GM23338 (cell line): Measurements from ENCODE around the gene DPF3. TPM values are rescaled to one million over a fixed set of nuclear protein-coding genes. Genes with fewer than 3 reads are reported as not detected.

Experiments used
- ATAC-seq: fragments of 200-7000 bp; cut with Tn5 transposase; 3 replicates; pipeline ENCODE4 v1.9.1; 2020
- DNase-seq: peaks from one replicate; pipeline ENCODE4 v3.0.0-alpha.2; 2015; ENCODE audit warnings: low spot score
- H2AFZ ChIP-seq: fragments of 200-600 bp; sonication (generic); 2 replicates; pipeline ENCODE4 v1.8.0; 2016; ENCODE audit warnings: antibody characterized with exemption, mild to moderate bottlenecking, moderate library complexity
- H3F3A ChIP-seq: fragments of 200-600 bp; sonication (generic); replicated peaks from 2 replicates; pipeline ENCODE4 v1.8.0; 2017; ENCODE audit warnings: antibody characterized with exemption, mixed run types, low read depth
- H3K27ac ChIP-seq: fragments of 200-600 bp; sonication (generic); 2 replicates; pipeline ENCODE4 v1.6.1; 2016; ENCODE audit warnings: low read depth
- H3K27me3 ChIP-seq: fragments of 200-600 bp; sonication (generic); 2 replicates; pipeline ENCODE4 v1.8.0; 2016; ENCODE audit warnings: mild to moderate bottlenecking, mixed run types, moderate library complexity; ENCODE audit not compliant: insufficient read depth
- H3K36me3 ChIP-seq: fragments of 200-600 bp; sonication (generic); 2 replicates; pipeline ENCODE4 v1.8.0; 2016; ENCODE audit warnings: mild to moderate bottlenecking; ENCODE audit not compliant: insufficient read depth
- H3K4me1 ChIP-seq: fragments of 200-600 bp; sonication (generic); 2 replicates; pipeline ENCODE4 v1.8.0; 2016; ENCODE audit warnings: mild to moderate bottlenecking, moderate library complexity; ENCODE audit not compliant: insufficient read depth
- H3K4me2 ChIP-seq: fragments of 200-600 bp; sonication (generic); 2 replicates; pipeline ENCODE4 v1.7.1; 2017; ENCODE audit warnings: mixed run types
- H3K4me3 ChIP-seq: fragments of 200-600 bp; sonication (generic); 2 replicates; pipeline ENCODE4 v1.6.1; 2016; ENCODE audit warnings: mixed run types
- H3K79me2 ChIP-seq: fragments of 200-600 bp; sonication (generic); replicated peaks from 2 replicates; pipeline ENCODE4 v1.8.0; 2017; ENCODE audit warnings: mild to moderate bottlenecking; ENCODE audit not compliant: insufficient read depth
- H3K9me2 ChIP-seq: fragments of 200-600 bp; sonication (generic); 2 replicates; pipeline ENCODE4 v1.8.0; 2017; ENCODE audit not compliant: insufficient read depth
- H4K20me1 ChIP-seq: fragments of 200-600 bp; sonication (generic); replicated peaks from 2 replicates; pipeline ENCODE4 v1.8.0; 2017; ENCODE audit warnings: mild to moderate bottlenecking; ENCODE audit not compliant: insufficient read depth
- H3K27ac Mint-ChIP-seq: 2 replicates; pipeline ENCODE4 v1.8.0; 2020; ENCODE audit warnings: inconsistent platforms, mild to moderate bottlenecking, moderate library complexity, mixed read lengths
- H3K27me3 Mint-ChIP-seq: 3 replicates; pipeline ENCODE4 v1.8.0; 2022; ENCODE audit warnings: low read depth, mild to moderate bottlenecking, moderate library complexity, mixed read lengths, inconsistent platforms; ENCODE audit not compliant: insufficient read depth, poor library complexity
- H3K36me3 Mint-ChIP-seq: 3 replicates; pipeline ENCODE4 v1.8.0; 2021; ENCODE audit warnings: low read depth, mild to moderate bottlenecking, inconsistent platforms, moderate library complexity, mixed read lengths
- H3K4me1 Mint-ChIP-seq: 3 replicates; pipeline ENCODE4 v1.8.0; 2020; ENCODE audit warnings: mild to moderate bottlenecking, inconsistent platforms, mixed read lengths
- H3K4me3 Mint-ChIP-seq: 3 replicates; pipeline ENCODE4 v1.8.0; 2021; ENCODE audit warnings: moderate library complexity, mild to moderate bottlenecking, inconsistent platforms, mixed read lengths
- H3K9me3 Mint-ChIP-seq: 3 replicates; pipeline ENCODE4 v1.8.0; 2020; ENCODE audit warnings: moderate library complexity, mild to moderate bottlenecking, inconsistent platforms, mixed read lengths
- EZH2 ChIP-seq: fragments of 200-600 bp; sonication (generic); IDR thresholded peaks from one replicate; pipeline ENCODE4 v1.8.0; 2017; ENCODE audit warnings: antibody characterized with exemption, mild to moderate bottlenecking, low read depth; ENCODE audit not compliant: unreplicated experiment
- JUNB ChIP-seq: IDR thresholded peaks from one replicate; pipeline ENCODE4 v1.6.1; 2016; ENCODE audit warnings: antibody characterized with exemption; ENCODE audit not compliant: unreplicated experiment
- NANOG ChIP-seq: IDR thresholded peaks from 2 replicates; pipeline ENCODE4 v1.6.1; 2016; ENCODE audit warnings: antibody characterized with exemption, borderline replicate concordance
- STAT1 ChIP-seq: IDR thresholded peaks from one replicate; pipeline ENCODE4 v1.6.1; 2016; ENCODE audit warnings: antibody characterized with exemption; ENCODE audit not compliant: unreplicated experiment
- ZNF114 ChIP-seq: fragments of 250-450 bp; sonication (Bioruptor Pico); IDR thresholded peaks from 2 replicates; pipeline ENCODE4 v1.5.0; 2020; ENCODE audit warnings: mild to moderate bottlenecking, moderate library complexity
- ZNF331 ChIP-seq: fragments of 250-450 bp; sonication (Bioruptor Pico); IDR thresholded peaks from 2 replicates; pipeline ENCODE4 v1.5.0; 2020; ENCODE audit warnings: low read depth, mild to moderate bottlenecking, moderate library complexity
- ZNF462 ChIP-seq: fragments of 250-450 bp; sonication (Bioruptor Pico); IDR thresholded peaks from 2 replicates; pipeline ENCODE4 v1.5.0; 2020; ENCODE audit warnings: mild to moderate bottlenecking, moderate library complexity
- polyA plus RNA-seq: library from polyadenylated mRNA; unstranded; fragments of >200 nt; fragmentation: Nextera tagmentation; extraction: Ambion mirVana; gene quantifications from 2 replicates; pipeline ENCODE4 v1.2.1, GENCODE V29; 2016
- total RNA-seq: library from RNA; depleted of rRNA; stranded (reverse); fragments of >200 nt; shearing (Covaris generic); gene quantifications from 2 replicates; pipeline ENCODE4 v1.2.3, GENCODE V29; 2014
- TF ChIP-seq, protein P1 (sequence below): IDR thresholded peaks from 2 replicates; pipeline ENCODE4 v1.6.1; 2016; ENCODE audit warnings: antibody characterized with exemption

The DPF3 gene
- total and polyA plus RNA-seq, 2 experiments from 2014 or later = 0.18 to 1.0 TPM

GRCh38 chr14:72851635-72852034 lies 42.3 kb downstream of the DPF3 start (continued):
- TF ChIP-seq ZNF462 (CRISPR knock-in tag) (no peak), STAT1 (no peak), NANOG (no peak), ZNF114 (CRISPR knock-in tag) (no peak), ZNF331 (CRISPR knock-in tag) (no peak), JUNB (no peak), EZH2 (no peak)

DNA sequence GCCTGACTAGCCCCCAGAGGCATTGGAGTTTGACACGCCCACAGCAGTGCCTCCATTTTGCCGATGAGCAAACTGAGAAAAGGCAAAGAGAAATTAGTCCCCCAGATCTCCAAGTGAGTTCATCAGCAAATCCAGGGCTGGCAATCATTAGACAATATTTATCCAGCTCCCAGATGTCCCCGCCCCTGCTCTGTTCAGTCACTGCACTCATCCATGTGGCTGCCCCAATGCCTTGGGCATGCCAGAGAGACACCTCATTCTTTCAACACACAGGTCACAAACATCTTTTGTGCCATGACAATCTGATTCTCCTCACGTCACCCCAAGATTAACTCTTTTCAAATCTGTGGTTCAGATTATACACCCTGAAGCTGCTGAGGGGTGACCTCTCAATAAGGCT lies 43.5 kb downstream of the DPF3 start:
- H3K79me2 ChIP-seq = no peaks in the 10 kb centered on the region

More for the DNA sequence above, 43.5 kb downstream of the DPF3 start:
- Histone ChIP-seq H3K4me3 (no peak overlapping the region), H3K27ac (no peak overlapping the region), H3K27me3 (no peaks in the 10 kb centered on the region), H2AFZ (0 out of 2 replicates have a peak overlapping the region, but pooled peaks have one; percentile 15), H3K4me1 (peaks cover 10% of the 10 kb centered on the region), H3K36me3 (no peaks in the 10 kb centered on the region), H3K9me2 (peaks cover 7% of the 10 kb centered on the region; the same call in 1 of the 2 replicates), H3K4me2 (no peak overlapping the region), H3F3A (no peaks in the 10 kb centered on the region), H4K20me1 (no peaks in the 10 kb centered on the region)
- Mint-ChIP-seq H3K4me1 (peaks cover 22% of the 10 kb centered on the region), H3K9me3 (peaks cover 3% of the 10 kb centered on the region; the same call in 2 of the 3 replicates), H3K4me3 (no peak overlapping the region), H3K27ac (no peak overlapping the region), H3K27me3 (peaks cover 3% of the 10 kb centered on the region), H3K36me3 (no peaks in the 10 kb centered on the region; the same call in 2 of the 3 replicates)
- TF ChIP-seq ZNF114 (CRISPR knock-in tag) = no peak
- TF ChIP-seq, protein P1, sequence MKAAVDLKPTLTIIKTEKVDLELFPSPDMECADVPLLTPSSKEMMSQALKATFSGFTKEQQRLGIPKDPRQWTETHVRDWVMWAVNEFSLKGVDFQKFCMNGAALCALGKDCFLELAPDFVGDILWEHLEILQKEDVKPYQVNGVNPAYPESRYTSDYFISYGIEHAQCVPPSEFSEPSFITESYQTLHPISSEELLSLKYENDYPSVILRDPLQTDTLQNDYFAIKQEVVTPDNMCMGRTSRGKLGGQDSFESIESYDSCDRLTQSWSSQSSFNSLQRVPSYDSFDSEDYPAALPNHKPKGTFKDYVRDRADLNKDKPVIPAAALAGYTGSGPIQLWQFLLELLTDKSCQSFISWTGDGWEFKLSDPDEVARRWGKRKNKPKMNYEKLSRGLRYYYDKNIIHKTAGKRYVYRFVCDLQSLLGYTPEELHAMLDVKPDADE = no peak
- ATAC-seq = no peak
- no peak for DNase-seq
